Lung (tissue), 12 donors: ENCODE measurements around the gene RABGEF1. TPM values are rescaled to one million over a fixed set of nuclear protein-coding genes. Genes with fewer than 3 reads are reported as not detected.
"Not testable (repeated sequence)": the region's sequence is repeated elsewhere in the genome, so short reads cannot be mapped to it uniquely, and the experiment has no call there.

Experiments used
- ATAC-seq: fragments of 200-7000 bp; cut with Tn5 transposase; one replicate; pipeline ENCODE4 v1.9.1; 2020; ENCODE audit warnings: moderate number of reproducible peaks; ENCODE audit not compliant: insufficient read depth, low FRiP score
- DNase-seq, 3 donors: peaks; one replicate each; pipeline ENCODE4 v3.0.0-alpha.2; 2013 to 2017
- H3K27ac ChIP-seq, 2 donors: one replicate each; pipeline ENCODE4 v1.5.1; 2013; ENCODE audit warnings: mild to moderate bottlenecking in 2 of 2, moderate library complexity in 2 of 2, control low read depth in 1 of 2, inconsistent platforms in 1 of 2, low read depth in 1 of 2, low read length in 1 of 2
- H3K27me3 ChIP-seq, 3 donors: one replicate each; pipeline ENCODE4 v1.5.1; 2013; ENCODE audit warnings: low read length in 2 of 3; ENCODE audit not compliant: control insufficient read depth in 3 of 3, insufficient read depth in 3 of 3
- H3K36me3 ChIP-seq, 4 donors: one replicate each; pipeline ENCODE4 v1.5.1; 2013; ENCODE audit warnings: low read length in 4 of 4, mild to moderate bottlenecking in 1 of 4, moderate library complexity in 1 of 4; ENCODE audit not compliant: control insufficient read depth in 4 of 4, insufficient read depth in 4 of 4
- H3K4me1 ChIP-seq, 5 donors: one replicate each; pipeline ENCODE4 v1.5.1; 2013; ENCODE audit warnings: low read length in 5 of 5, mild to moderate bottlenecking in 2 of 5, moderate library complexity in 1 of 5; ENCODE audit not compliant: control insufficient read depth in 5 of 5, insufficient read depth in 5 of 5
- H3K4me3 ChIP-seq: one replicate; pipeline ENCODE4 v1.5.1; 2013; ENCODE audit warnings: mild to moderate bottlenecking, control low read depth, moderate library complexity
- H3K9ac ChIP-seq, 2 donors: one replicate each; pipeline ENCODE4 v1.5.1; 2013; ENCODE audit warnings: low read length in 2 of 2, control low read depth in 1 of 2; ENCODE audit not compliant: insufficient read depth in 1 of 2
- H3K9me3 ChIP-seq, 4 donors: one replicate each; pipeline ENCODE4 v1.5.1; 2013; ENCODE audit warnings: low read length in 3 of 4, mild to moderate bottlenecking in 1 of 4, moderate library complexity in 1 of 4; ENCODE audit not compliant: control insufficient read depth in 4 of 4, insufficient read depth in 3 of 4
- WGBS, 2 donors: extraction: QIAGEN DNeasy Blood & Tissue Kit; methylation state at CpG; one replicate each; pipeline ENCODE4 v1.1.7; 2013; 5-methylcytosine and 5-hydroxymethylcytosine counted together
- polyA plus RNA-seq, 2 donors: library from polyadenylated mRNA; stranded (reverse); fragments of 200-250 nt; gene quantifications; one replicate each; pipeline ENCODE4 v1.2.1, GENCODE V29; 2013
- total RNA-seq, 2 donors: library from RNA; depleted of rRNA in 1 of 2; stranded (reverse); fragments of >200 nt in 1 of 2; gene quantifications; one replicate each; pipeline ENCODE4 v1.2.1, GENCODE V29; 2014 to 2021
- TF ChIP-seq, protein P1 (sequence below): IDR thresholded peaks from 2 replicates; pipeline ENCODE4 v1.5.1; 2012; ENCODE audit warnings: mild to moderate bottlenecking; ENCODE audit errors: control extremely low read depth, extremely low read depth
- donor health status: control.
- donor health status: control.
- donor health status: Bipolar disorder and iron deficiency.
- donor health status: healthy.
- donor health status: DM: yes; HTN: yes; CAD: no.

Gene RABGEF1
- total and polyA plus RNA-seq, 4 donors, result 9.3 to 27.3 (median 18.9) TPM

DNA sequence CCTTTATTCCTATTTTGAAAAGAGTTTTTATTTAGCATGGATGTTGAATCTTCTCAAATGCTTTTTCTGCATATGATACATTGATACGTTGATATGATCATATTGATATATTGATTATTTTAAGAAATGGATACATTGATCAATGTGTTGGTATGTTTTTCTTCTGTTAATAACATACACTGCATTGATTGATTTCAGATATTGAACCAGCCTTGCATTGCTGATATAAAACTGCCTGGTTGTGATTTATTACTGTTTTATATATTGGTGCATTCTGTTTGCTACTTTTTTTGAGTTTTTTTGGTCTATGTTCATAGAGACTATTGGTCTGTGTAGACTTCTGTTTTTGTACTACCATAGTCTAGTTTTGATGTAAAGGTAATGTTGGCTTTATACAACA, 26.8 kb upstream of the RABGEF1 start:
- TF ChIP-seq, protein P1, sequence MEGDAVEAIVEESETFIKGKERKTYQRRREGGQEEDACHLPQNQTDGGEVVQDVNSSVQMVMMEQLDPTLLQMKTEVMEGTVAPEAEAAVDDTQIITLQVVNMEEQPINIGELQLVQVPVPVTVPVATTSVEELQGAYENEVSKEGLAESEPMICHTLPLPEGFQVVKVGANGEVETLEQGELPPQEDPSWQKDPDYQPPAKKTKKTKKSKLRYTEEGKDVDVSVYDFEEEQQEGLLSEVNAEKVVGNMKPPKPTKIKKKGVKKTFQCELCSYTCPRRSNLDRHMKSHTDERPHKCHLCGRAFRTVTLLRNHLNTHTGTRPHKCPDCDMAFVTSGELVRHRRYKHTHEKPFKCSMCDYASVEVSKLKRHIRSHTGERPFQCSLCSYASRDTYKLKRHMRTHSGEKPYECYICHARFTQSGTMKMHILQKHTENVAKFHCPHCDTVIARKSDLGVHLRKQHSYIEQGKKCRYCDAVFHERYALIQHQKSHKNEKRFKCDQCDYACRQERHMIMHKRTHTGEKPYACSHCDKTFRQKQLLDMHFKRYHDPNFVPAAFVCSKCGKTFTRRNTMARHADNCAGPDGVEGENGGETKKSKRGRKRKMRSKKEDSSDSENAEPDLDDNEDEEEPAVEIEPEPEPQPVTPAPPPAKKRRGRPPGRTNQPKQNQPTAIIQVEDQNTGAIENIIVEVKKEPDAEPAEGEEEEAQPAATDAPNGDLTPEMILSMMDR, result no peak
- Histone ChIP-seq H3K27ac (no peak overlapping the region), H3K9ac (no peak overlapping the region), H3K27me3 (no peaks in the 10 kb centered on the region), H3K36me3 (peaks cover 3 to 18% (median 7%) of the 10 kb centered on the region in 4 donors), H3K4me3 (no peak overlapping the region), H3K9me3 (peaks cover 0 to 6% (median 0%) of the 10 kb centered on the region in 4 donors), H3K4me1 (no peaks in the 10 kb centered on the region)
- WGBS, 2 donors, result 93 to 100% methylated on average over 1 of the region's 1 CpG
- ATAC-seq (no peak), DNase-seq (no peak)

DNA sequence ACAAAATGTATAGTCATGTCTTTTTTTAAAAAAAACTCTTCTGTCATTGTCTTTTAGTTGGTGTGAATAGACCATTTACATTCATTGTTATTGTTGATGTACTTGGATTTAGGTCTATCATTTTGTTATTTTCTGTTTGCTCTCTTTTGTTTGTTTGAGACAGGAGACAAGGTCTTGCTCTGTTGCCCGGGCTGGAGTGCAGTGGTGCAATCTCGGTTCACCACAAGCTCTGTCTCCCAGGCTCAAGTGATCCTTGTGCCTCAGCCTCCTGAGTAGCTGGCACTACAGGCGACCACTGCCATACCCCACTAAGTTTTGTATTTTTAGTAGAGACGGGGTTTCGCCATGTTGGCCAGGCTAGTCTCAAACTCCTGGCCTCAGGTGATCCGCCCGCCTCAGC, 23.9 kb upstream of the RABGEF1 start:
- peaks cover 4 to 20% (median 8%) of the 10 kb centered on the region in 4 donors for H3K36me3 ChIP-seq
- H3K27ac ChIP-seq, H3K9ac ChIP-seq, H3K9me3 ChIP-seq, ATAC-seq, H3K4me1 ChIP-seq, H3K4me3 ChIP-seq, DNase-seq, H3K27me3 ChIP-seq: not testable (repeated sequence)
- WGBS, 2 donors, result 94 to 97% methylated on average over 7 of the region's 7 CpGs

DNA sequence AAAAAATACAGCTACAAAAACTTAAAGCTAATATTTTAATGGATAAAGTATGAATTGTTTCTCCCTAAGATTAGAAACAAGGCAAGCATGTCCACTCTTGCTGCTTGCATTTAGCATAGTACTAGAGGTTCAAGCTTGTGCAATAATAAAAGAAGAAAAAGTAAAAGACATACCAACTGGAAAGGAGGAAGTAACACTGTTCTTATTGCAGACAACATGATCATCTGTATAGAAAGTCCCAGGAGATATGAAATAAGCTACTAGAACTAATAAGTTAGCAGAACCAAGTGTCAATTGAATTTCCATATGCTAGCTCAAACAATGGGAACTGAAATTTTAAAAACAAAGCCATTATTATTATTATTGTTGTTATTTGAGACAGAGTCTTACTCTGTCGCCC, 20.0 kb upstream of the RABGEF1 start:
- H3K9ac ChIP-seq, result no peak overlapping the region
- H3K4me3 ChIP-seq, result no peak overlapping the region
- no peaks in the 10 kb centered on the region for H3K27me3 ChIP-seq
- no peaks in the 10 kb centered on the region for H3K9me3 ChIP-seq
- no peaks in the 10 kb centered on the region for H3K4me1 ChIP-seq
- DNase-seq (no peak), ATAC-seq (no peak)
- WGBS, 2 donors, result 83 to 89% methylated on average over 1 of the region's 1 CpG
- TF ChIP-seq, protein P1, result no peak
- no peak overlapping the region for H3K27ac ChIP-seq
- H3K36me3 ChIP-seq, result peaks cover 4 to 20% (median 11%) of the 10 kb centered on the region in 4 donors

DNA sequence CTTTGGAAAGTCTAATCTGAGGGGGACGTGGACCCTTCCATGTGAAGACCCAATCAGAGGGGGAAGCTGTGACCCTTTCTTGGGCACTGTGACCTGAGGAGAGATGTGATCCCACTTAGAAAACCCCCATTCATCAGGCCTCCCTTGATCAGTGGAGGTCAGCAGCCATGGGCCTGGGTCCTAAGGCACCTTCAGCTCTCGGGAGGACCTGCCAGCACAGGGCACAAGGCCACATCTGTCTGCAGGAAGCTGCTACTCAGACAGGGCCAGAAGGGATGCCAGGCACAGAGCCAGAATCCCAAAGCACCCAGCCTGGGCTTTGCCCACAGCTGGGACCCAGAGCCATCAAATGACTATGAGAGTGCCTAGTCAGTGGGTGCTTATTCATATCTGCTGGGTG, 14.7 kb upstream of the RABGEF1 start:
- no peak overlapping the region for H3K4me3 ChIP-seq
- no peak for ATAC-seq
- TF ChIP-seq, protein P1, result no peak
- DNase-seq, result no peak
- WGBS, 2 donors, result 96 to 100% methylated on average over 2 of the region's 2 CpGs
- H3K27ac ChIP-seq, result no peak overlapping the region
- H3K36me3 ChIP-seq, result peaks cover 0 to 21% (median 9%) of the 10 kb centered on the region in 4 donors
- no peaks in the 10 kb centered on the region for H3K4me1 ChIP-seq
- no peak overlapping the region for H3K9ac ChIP-seq
- no peaks in the 10 kb centered on the region for H3K9me3 ChIP-seq
- H3K27me3 ChIP-seq, result no peaks in the 10 kb centered on the region
